HG03575 (cell line): ENCODE data around the gene KAT14.
"Not testable (repeated sequence)": the region's sequence is repeated elsewhere in the genome, so short reads cannot be mapped to it uniquely, and the experiment has no call there.

Source experiments
- ATAC-seq: cut with Tn5 transposase; IDR thresholded peaks from one replicate; pipeline ENCODE4 v1.9.1; 2021; ENCODE audit not compliant: unreplicated experiment, insufficient number of reproducible peaks, low FRiP score; ENCODE audit errors: extremely low read depth

Gene KAT14, protein sequence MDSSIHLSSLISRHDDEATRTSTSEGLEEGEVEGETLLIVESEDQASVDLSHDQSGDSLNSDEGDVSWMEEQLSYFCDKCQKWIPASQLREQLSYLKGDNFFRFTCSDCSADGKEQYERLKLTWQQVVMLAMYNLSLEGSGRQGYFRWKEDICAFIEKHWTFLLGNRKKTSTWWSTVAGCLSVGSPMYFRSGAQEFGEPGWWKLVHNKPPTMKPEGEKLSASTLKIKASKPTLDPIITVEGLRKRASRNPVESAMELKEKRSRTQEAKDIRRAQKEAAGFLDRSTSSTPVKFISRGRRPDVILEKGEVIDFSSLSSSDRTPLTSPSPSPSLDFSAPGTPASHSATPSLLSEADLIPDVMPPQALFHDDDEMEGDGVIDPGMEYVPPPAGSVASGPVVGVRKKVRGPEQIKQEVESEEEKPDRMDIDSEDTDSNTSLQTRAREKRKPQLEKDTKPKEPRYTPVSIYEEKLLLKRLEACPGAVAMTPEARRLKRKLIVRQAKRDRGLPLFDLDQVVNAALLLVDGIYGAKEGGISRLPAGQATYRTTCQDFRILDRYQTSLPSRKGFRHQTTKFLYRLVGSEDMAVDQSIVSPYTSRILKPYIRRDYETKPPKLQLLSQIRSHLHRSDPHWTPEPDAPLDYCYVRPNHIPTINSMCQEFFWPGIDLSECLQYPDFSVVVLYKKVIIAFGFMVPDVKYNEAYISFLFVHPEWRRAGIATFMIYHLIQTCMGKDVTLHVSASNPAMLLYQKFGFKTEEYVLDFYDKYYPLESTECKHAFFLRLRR

GRCh38 chr20:18137412-18138265, at the start of gene KAT14, which contains the start of gene PET117:
KAT14 (plus strand) TSS chr20:18137863; CDS start chr20:18142661, 4,798 bp downstream.
PET117 (plus strand) TSS chr20:18137863; CDS start chr20:18137956, 93 bp downstream.
- peak; percentile 56 for ATAC-seq

DNA sequence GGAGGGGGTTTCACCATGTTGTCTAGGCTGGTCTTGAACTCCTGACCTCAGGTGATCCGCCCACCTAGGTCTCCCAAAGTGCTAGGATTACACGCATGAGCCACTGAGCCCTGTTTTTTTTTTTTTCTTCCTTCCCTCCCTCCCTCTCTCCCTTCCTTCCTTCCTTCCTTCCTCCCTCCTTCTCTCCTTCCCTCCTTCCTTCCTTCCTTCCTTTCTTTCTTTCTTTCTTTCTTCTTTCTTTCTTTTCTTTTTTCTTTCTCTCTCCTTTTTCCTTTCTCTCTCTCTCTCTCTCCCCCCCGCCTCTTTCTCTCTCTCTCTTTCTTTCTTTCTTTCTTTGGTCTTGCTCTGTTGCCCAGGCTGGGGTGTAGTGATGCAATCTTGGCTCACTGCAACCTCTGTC, 49.4 kb upstream of the KAT14 start:
- ATAC-seq: not testable (repeated sequence)

DNA sequence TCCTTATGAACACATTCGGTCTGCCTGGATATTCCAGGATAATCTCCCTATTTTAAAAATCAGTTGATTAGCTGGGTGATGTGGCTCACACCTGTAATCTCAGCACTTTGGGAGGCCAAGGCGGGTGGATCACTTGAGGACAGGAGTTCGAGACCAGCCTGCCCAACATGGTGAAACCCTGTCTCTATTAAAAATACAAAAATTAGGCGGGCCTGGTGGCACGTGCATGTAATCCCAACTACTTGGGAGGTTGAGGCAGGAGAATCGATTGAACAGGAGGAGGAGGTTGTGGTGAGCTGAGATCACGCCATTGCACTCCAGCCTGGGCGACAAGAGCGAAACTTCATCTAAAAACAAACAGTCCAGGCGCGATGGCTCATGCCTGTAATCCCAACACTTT, 48.8 kb upstream of the KAT14 start:
- ATAC-seq: not testable (repeated sequence)

GRCh38 chr20:18090044-18090443, 47.6 kb upstream of the KAT14 start:
- no peak for ATAC-seq

DNA sequence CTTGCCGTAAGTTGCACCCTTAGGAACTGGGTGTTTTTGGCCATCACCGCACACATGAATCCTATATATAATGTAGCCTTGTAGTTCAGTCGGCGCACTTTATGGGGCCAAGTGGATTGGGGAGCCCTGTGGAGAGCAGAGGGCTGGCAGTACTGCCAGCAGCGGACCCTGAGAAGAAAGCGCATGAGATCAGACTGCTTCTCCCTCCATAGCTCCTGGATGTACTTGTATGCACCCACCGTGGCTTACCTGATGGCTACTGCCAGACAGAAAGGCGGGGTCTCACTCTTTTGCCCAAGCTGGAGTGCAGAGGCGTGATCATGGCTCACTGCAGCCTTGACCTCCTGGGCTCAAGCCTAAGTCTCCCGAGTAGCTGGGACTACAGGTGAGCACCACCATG, 47.2 kb upstream of the KAT14 start:
- no peak for ATAC-seq

DNA sequence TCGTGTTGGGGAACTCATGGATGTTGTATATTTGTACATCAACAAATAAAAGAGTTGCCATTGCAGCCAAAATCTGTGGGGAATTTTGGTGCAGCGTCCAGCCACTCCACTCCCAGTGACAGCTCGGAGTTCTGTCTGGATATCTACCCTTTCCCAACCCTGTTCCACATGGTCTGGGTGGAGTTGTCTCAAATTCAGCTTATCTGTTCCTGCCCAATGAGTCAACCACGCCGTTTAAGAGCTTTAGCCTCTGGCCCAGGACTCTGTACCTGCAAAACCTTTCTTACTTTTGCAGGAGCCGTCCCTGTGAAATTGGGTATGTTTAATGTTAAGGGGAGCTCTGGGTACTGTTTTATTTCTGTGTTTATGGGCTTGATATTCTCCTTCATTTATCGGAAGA, 46.0 kb upstream of the KAT14 start:
- no peak for ATAC-seq

DNA sequence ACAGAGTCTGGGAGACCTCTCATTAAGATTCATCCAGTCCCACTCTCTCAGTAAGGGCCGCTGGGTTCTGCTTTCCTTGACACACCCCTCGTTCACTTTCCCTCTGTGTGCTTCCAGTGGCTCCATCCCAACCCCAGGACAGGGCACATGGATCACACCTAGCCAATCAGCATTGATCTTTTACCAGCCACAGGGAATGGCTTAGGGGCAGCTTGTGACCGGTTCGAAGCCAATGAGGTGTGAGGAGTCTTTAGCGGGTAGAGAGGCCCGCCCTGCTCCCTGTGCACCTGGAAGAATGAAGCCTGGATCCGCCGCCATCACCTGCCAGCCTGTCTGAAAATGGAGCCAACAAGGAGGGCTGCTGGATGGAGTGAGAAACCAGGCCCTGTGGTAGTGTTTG, 44.8 kb upstream of the KAT14 start:
- no peak for ATAC-seq

DNA sequence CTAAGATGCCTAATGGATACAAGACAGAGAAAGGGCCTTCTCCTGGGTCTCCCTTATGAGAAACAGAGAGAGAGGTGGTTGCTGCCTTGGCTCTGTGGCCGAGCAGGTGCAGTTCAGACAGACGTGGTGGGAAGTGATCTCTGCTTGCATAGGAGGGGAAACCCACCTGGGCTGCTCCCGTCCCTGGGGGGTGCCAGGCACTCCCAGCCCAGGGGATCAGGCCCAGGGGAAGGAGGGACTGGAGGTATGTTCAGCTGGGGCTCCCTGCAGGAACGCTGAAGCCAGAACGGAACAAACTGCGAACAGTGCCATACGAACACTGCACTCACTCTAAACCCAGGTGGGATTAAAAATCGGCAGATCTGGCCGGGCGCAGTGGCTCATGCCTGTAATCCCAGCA, 44.3 kb upstream of the KAT14 start:
- ATAC-seq: no peak

GRCh38 chr20:18094191-18094590, 43.5 kb upstream of the KAT14 start:
- no peak for ATAC-seq

- not testable (repeated sequence) for ATAC-seq
Measured at GRCh38 chr20:18100569-18100968, 37.1 kb upstream of the KAT14 start.

GRCh38 chr20:18101125-18101810, 36.4 kb upstream of the KAT14 start:
- no peak for ATAC-seq

DNA sequence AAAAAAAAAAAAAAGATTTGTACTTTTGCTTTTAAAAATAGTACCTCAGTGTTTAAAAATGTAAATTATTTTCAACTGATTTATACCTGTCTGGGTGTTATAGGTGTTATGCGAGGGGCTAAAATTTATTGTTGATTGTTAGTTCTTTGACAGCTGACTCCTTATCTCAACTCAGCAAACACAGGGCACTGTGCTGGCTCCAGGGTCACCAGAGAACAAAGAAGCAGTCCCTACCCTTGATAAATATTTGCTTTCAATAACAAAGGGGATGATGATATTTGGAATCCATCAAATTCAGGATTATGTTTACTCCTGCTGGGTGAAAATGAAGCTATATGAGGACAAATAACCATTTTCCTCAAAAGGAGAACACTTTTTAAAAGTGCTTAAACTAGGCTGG, 34.2 kb upstream of the KAT14 start:
- ATAC-seq: no peak

DNA sequence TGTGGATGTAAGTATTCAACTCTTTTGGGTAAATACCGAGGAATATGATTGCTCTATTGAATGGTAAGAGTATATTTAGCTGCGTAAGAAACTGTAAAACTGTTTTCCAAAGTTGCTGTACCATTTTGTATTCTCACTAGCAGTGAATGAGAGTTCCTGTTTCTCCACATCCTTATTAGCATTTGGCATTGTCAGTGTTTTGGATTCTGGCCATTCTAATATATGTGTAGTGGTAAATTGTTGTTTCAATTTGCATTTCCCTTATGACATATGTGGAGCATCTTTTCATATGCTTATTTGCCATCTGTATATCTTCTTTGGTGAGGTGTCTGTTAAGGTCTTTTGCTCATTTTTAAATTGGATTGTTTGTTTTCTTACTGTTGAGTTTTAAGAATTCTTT, 29.3 kb upstream of the KAT14 start:
- no peak for ATAC-seq

GRCh38 chr20:18128574-18128973, 9.1 kb upstream of the KAT14 start:
- not testable (repeated sequence) for ATAC-seq

DNA sequence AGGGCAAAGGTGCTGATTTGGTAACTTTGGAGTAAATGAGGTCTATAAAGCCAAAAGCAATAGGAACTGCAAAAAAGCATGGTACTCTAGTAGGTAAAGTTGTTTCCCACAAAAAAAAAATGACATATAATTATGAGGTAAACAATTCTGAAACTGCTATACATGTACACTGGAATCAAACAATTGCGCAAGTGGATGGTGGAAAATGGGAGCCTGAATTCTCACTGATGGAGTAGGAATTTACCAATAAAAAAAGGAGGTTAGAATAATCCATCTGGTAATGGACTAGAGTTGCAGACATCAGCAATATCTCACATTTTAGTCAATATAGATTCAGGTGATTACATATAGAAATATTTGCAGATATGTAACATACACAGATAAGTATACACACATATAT, 5.0 kb upstream of the KAT14 start:
- no peak for ATAC-seq

DNA sequence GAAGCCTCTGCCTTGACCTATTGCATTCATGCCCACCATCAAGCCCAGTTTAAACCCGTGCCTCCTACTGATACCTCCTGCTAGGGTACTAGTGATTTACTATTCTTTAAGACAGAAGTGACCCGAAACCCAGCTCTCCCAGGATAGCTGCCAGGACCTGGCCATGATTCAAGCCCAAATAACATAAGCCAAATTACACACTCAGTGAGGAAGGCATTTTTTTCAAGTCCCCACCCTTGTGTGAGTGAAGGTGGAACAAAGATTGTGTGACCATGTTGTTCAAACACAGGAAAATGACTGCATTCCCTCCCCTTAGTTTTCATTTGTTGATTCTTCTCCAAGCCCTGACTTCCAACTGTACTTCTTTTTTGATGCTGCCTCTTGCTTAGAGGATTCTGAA, 3.7 kb upstream of the KAT14 start:
- ATAC-seq: no peak

DNA sequence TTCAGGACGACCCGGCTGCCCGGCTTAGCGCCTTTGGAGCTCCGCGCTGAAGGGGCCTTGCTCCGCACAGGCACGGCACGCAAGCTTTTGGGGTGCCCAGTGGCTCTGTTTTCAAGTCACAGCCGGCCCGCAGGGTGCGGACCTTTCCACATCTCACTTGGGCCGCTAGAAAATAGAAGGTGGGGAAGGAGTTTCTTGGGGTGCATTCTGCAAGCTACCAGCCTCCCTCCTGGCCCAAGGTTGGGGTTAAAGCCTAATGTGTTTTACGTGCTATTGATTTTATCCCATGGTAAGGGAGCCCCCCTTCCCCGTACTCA, 561 bp downstream of the KAT14 start:
- ATAC-seq: peak; percentile 2

DNA sequence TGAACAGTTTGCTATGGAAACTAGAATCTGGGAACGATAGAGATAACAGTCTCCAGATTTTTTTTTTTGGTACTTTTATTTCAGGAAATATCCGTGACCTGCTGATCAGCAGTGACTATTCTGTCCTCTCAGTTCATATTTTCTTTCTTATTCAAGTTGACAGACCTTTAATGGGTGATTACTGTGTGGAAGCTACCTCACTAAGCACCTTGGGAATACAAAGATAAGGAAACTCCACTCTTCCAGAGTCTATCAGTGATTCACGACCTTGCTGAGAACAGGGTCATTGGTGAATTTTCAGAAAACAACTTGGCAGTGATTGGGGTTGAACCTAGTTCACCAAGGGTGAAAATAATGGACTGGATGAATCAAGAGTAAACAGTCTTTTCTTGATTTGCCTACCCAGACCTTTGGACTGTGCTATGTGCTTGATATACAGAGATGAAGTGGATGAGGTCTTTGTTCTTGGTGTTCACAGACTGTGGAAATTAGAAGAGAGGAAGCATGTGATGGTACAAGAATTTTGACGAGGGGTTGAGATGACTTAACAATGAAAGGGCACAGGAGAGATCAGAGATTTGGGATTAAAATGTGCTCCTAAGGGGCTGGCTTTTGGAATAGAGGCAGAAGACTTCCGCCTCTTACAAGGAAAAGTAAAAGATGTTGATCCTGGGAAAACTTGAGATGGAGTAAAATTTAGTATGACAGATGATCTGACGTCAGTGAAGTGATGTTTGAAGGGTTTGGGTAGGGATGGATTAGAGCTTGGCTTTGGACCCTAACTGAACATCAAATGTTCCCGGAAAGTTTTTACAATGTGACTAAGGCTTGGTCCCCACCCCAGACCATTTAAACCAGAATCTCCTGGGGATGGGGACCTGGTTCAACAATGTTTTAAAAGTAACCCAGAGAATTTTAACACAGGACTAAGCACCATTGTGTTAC, 1.2 kb downstream of the KAT14 start:
- ATAC-seq: no peak
